HepG2 (cell line): ENCODE results near the gene NMT2. TPM values are rescaled to one million over a fixed set of nuclear protein-coding genes. Genes with fewer than 3 reads are reported as not detected.

Experiments used
- ATF1 ChIP-seq: IDR thresholded peaks from 2 replicates; pipeline ENCODE4 v1.6.1; 2016; ENCODE audit warnings: mild to moderate bottlenecking, control low read depth
- DRAP1 ChIP-seq: IDR thresholded peaks from 2 replicates; pipeline ENCODE4 v1.6.1; 2016; ENCODE audit warnings: missing genetic modification reagents, missing compliant biosample characterization
- IRF9 ChIP-seq: sonication (generic); formaldehyde crosslinking; IDR thresholded peaks from 2 replicates; pipeline ENCODE4 v1.8.0; 2022; ENCODE audit warnings: missing genetic modification reagents, mild to moderate bottlenecking, borderline replicate concordance
- KAT2B ChIP-seq: fragments of 150-350 bp; IDR thresholded peaks from 2 replicates; pipeline ENCODE4 v1.6.1; 2014; ENCODE audit warnings: low read depth, low read length, borderline replicate concordance
- KLF16 ChIP-seq, 2 experiments: sonication (generic) in 1 of 2; formaldehyde crosslinking in 1 of 2; IDR thresholded peaks; 2 replicates each; pipeline versions ENCODE4 v1.6.1 to v1.8.0; 2016 to 2023; ENCODE audit warnings: missing genetic modification reagents in 2 of 2, missing compliant biosample characterization in 1 of 2
- NFKB2 ChIP-seq: sonication (generic); formaldehyde crosslinking; IDR thresholded peaks from 2 replicates; pipeline ENCODE4 v1.4.0; 2020; ENCODE audit warnings: missing genetic modification reagents, borderline replicate concordance
- THAP8 ChIP-seq: sonication (generic); formaldehyde crosslinking; IDR thresholded peaks from 2 replicates; pipeline ENCODE4 v1.5.1; 2020; ENCODE audit warnings: missing genetic modification reagents, mild to moderate bottlenecking, borderline replicate concordance
- ZFP36 ChIP-seq: fragments of 150-350 bp; IDR thresholded peaks from 2 replicates; pipeline ENCODE4 v1.6.1; 2018; ENCODE audit warnings: borderline replicate concordance, low read length, low read depth; ENCODE audit not compliant: partially characterized antibody
- ZNF136 ChIP-seq: sonication (generic); formaldehyde crosslinking; IDR thresholded peaks from 2 replicates; pipeline ENCODE4 v1.8.1; 2022; ENCODE audit warnings: low read depth, mild to moderate bottlenecking, moderate library complexity, missing genetic modification reagents
- ZNF280B ChIP-seq: sonication (generic); formaldehyde crosslinking; IDR thresholded peaks from 2 replicates; pipeline ENCODE4 v1.5.0; 2020; ENCODE audit warnings: missing genetic modification reagents, mild to moderate bottlenecking, borderline replicate concordance
- ZNF496 ChIP-seq: sonication (generic); formaldehyde crosslinking; IDR thresholded peaks from 2 replicates; pipeline ENCODE4 v1.8.1; 2023; ENCODE audit warnings: mild to moderate bottlenecking, moderate library complexity, missing genetic modification reagents; ENCODE audit not compliant: insufficient replicate concordance
- ZNF501 ChIP-seq: sonication (generic); formaldehyde crosslinking; IDR thresholded peaks from 2 replicates; pipeline ENCODE4 v1.5.1; 2020; ENCODE audit warnings: mild to moderate bottlenecking, moderate library complexity, missing genetic modification reagents
- ZNF615 ChIP-seq: sonication (generic); formaldehyde crosslinking; IDR thresholded peaks from 2 replicates; pipeline ENCODE4 v1.5.0; 2020; ENCODE audit warnings: mild to moderate bottlenecking, missing genetic modification reagents, borderline replicate concordance
- ZNF619 ChIP-seq: sonication (generic); formaldehyde crosslinking; IDR thresholded peaks from 2 replicates; pipeline ENCODE4 v1.4.0; 2020; ENCODE audit warnings: mild to moderate bottlenecking, missing genetic modification reagents
- ZNF629 ChIP-seq: sonication (generic); formaldehyde crosslinking; conservative IDR thresholded peaks from 2 replicates; pipeline ENCODE4 v1.5.0; 2020; ENCODE audit warnings: missing genetic modification reagents
- ZNF678 ChIP-seq: sonication (generic); formaldehyde crosslinking; IDR thresholded peaks from 2 replicates; pipeline ENCODE4 v1.4.0; 2020; ENCODE audit warnings: mild to moderate bottlenecking, missing genetic modification reagents
- polyA plus RNA-seq, 8 experiments: library from polyadenylated mRNA; depleted of rRNA in 3 of 8; stranded (reverse) in 7 of 8; unstranded in 1 of 8; fragments of >200 nt; fragmentation: Illumina TruSeq in 4 of 8; extraction: Trizol in 4 of 8; gene quantifications; 2 replicates each; pipeline versions ENCODE4 v1.2.1 to v1.2.3, GENCODE V29; 2011 to 2016; ENCODE audit warnings: low read depth in 4 of 8, missing spikeins in 1 of 8, mixed read lengths in 1 of 8; ENCODE audit not compliant: insufficient read depth in 1 of 8
- total RNA-seq, 5 experiments: library from RNA; depleted of rRNA; stranded (reverse); fragments of >200 nt; fragmentation: Illumina TruSeq; extraction: Trizol; gene quantifications; 2 replicates each; pipeline ENCODE4 v1.2.3, GENCODE V29; 2016; ENCODE audit warnings: low read depth in 1 of 5
- TF ChIP-seq, protein P1 (sequence below): sonication (generic); formaldehyde crosslinking; IDR thresholded peaks from 2 replicates; pipeline ENCODE4 v1.8.1; 2022; ENCODE audit warnings: low read depth, mild to moderate bottlenecking, missing genetic modification reagents
- TF ChIP-seq, protein P2 (sequence below): IDR thresholded peaks from 2 replicates; pipeline ENCODE4 v1.6.1; 2016; ENCODE audit warnings: missing compliant biosample characterization, missing genetic modification reagents, borderline replicate concordance
- TF ChIP-seq, protein P3 (sequence below): sonication (generic); IDR thresholded peaks from 2 replicates; pipeline ENCODE4 v1.6.1; 2016; ENCODE audit warnings: low read depth, borderline replicate concordance

The NMT2 gene
- total and polyA plus RNA-seq, 2 of the 13 experiments (the other 11 are each of a cell fraction or from before 2014, with no cell fraction given), result 10.1 to 23.8 TPM

DNA sequence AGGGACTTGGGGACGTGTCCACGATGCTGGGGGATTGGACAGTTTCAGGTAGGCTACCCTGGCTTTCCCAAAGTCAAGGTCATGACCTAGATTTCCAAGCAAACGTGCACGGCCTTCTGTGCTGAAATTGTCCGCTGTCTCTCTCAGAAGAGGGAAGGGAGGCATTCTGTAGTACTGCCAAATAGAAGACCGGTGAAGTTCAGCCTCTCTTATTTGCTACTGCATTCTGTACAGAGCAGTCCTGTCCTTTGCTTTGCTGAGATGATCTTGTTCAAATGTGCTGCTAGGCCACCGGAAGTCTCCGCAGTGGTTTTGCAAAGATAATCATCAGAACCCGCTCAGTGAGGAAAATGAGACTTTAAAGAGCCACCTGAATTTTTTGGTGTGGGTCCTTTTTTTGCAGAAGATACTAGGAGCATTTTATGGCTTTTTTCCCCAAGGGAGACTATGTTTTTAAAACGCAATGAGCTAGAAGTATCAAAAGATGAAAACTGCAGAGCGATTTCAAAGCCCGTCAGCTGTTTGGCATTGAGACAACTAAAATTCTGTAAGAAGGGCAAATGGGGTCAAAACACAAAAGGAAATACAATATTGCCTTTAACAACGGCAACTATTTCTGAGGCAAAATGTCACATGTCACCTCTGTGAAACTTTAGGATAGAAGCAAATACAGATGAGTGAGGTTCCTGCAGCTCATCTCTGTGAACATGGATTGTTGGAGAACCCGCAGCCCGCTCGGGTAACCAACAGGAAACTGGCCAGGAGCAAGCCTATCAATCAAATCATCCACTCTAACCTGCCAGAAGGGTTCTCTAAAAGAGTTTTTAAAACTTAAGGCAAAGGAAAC, 1.3 kb upstream of the NMT2 start (continued):
- TF ChIP-seq, protein P1, sequence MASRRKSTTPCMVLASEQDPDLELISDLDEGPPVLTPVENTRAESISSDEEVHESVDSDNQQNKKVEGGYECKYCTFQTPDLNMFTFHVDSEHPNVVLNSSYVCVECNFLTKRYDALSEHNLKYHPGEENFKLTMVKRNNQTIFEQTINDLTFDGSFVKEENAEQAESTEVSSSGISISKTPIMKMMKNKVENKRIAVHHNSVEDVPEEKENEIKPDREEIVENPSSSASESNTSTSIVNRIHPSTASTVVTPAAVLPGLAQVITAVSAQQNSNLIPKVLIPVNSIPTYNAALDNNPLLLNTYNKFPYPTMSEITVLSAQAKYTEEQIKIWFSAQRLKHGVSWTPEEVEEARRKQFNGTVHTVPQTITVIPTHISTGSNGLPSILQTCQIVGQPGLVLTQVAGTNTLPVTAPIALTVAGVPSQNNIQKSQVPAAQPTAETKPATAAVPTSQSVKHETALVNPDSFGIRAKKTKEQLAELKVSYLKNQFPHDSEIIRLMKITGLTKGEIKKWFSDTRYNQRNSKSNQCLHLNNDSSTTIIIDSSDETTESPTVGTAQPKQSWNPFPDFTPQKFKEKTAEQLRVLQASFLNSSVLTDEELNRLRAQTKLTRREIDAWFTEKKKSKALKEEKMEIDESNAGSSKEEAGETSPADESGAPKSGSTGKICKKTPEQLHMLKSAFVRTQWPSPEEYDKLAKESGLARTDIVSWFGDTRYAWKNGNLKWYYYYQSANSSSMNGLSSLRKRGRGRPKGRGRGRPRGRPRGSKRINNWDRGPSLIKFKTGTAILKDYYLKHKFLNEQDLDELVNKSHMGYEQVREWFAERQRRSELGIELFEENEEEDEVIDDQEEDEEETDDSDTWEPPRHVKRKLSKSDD (CRISPR knock-in tag), result no peak
- TF ChIP-seq DRAP1, result no peak
- no peak for TF ChIP-seq ATF1 (CRISPR knock-in tag)
- no peak for TF ChIP-seq THAP8 (CRISPR knock-in tag)
- no peak for TF ChIP-seq ZNF615
- no peak for TF ChIP-seq ZNF280B
- TF ChIP-seq ZNF629, result no peak
- no peak for TF ChIP-seq KLF16 (CRISPR knock-in tag; IDR thresholded peaks at IDR 0.05)
- TF ChIP-seq, protein P2, sequence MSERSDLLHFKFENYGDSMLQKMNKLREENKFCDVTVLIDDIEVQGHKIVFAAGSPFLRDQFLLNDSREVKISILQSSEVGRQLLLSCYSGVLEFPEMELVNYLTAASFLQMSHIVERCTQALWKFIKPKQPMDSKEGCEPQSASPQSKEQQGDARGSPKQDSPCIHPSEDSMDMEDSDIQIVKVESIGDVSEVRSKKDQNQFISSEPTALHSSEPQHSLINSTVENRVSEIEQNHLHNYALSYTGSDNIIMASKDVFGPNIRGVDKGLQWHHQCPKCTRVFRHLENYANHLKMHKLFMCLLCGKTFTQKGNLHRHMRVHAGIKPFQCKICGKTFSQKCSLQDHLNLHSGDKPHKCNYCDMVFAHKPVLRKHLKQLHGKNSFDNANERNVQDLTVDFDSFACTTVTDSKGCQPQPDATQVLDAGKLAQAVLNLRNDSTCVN (CRISPR knock-in tag), result no peak
- TF ChIP-seq, protein P3, sequence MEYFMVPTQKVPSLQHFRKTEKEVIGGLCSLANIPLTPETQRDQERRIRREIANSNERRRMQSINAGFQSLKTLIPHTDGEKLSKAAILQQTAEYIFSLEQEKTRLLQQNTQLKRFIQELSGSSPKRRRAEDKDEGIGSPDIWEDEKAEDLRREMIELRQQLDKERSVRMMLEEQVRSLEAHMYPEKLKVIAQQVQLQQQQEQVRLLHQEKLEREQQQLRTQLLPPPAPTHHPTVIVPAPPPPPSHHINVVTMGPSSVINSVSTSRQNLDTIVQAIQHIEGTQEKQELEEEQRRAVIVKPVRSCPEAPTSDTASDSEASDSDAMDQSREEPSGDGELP, result peak; percentile 53; the same call in 1 of the 2 replicates
- no peak for TF ChIP-seq ZNF619
- TF ChIP-seq ZNF136 (CRISPR knock-in tag), result no peak
- no peak for TF ChIP-seq IRF9 (CRISPR knock-in tag)
- TF ChIP-seq KAT2B, result no peak
- TF ChIP-seq ZFP36, result no peak
- no peak for TF ChIP-seq ZNF678 (CRISPR knock-in tag)
- TF ChIP-seq ZNF496 (CRISPR knock-in tag), result no peak
- no peak for TF ChIP-seq NFKB2
- TF ChIP-seq ZNF501 (CRISPR knock-in tag), result peak; percentile 81
